ENCODE results near the gene CDCA4.

The CDCA4 gene

GRCh38 chr14:104993808-104994591 is 26.9 kb downstream of the CDCA4 start:
- no peak overlapping the region for H3K4me3 ChIP-seq (ENCODE audit: low read depth, low read length)
- no peak for DNase-seq (ENCODE audit: low read depth)
- no peak for TF ChIP-seq CTCF (IDR thresholded peaks at IDR 0.05; ENCODE audit: low read depth, low read length, missing control alignments)

- no peak for DNase-seq (ENCODE audit: low read depth)
- H3K4me3 ChIP-seq (ENCODE audit: low read depth, low read length) = no peak overlapping the region
- no peak for TF ChIP-seq CTCF (IDR thresholded peaks at IDR 0.05; ENCODE audit: low read depth, low read length, missing control alignments)
These were observed 27.6 kb downstream of the CDCA4 start for GRCh38 chr14:104993306-104993705.

- H3K4me3 ChIP-seq (ENCODE audit: low read depth, low read length) = no peak overlapping the region
- TF ChIP-seq CTCF (IDR thresholded peaks at IDR 0.05; ENCODE audit: low read depth, low read length, missing control alignments) = no peak
- DNase-seq (ENCODE audit: low read depth) = no peak
These were observed 28.4 kb downstream of the CDCA4 start for GRCh38 chr14:104992501-104992900.

GRCh38 chr14:104991896-104992230 is 29.0 kb downstream of the CDCA4 start:
- no peak for DNase-seq (ENCODE audit: low read depth)
- H3K4me3 ChIP-seq (ENCODE audit: low read depth, low read length) = no peak overlapping the region
- no peak for TF ChIP-seq CTCF (IDR thresholded peaks at IDR 0.05; ENCODE audit: low read depth, low read length, missing control alignments)

- no peak for TF ChIP-seq CTCF (IDR thresholded peaks at IDR 0.05; ENCODE audit: low read depth, low read length, missing control alignments)
These were observed 31.0 kb downstream of the CDCA4 start for GRCh38 chr14:104989951-104990303.

GRCh38 chr14:104989236-104989950 is 31.5 kb downstream of the CDCA4 start:
- no peak for TF ChIP-seq CTCF (IDR thresholded peaks at IDR 0.05; ENCODE audit: low read depth, low read length, missing control alignments)
- DNase-seq (ENCODE audit: low read depth) = no peak

More at GRCh38 chr14:104989951-104990303, 31.0 kb downstream of the CDCA4 start:
- no peak for DNase-seq (ENCODE audit: low read depth)
- H3K4me3 ChIP-seq (ENCODE audit: low read depth, low read length) = no peak overlapping the region

More at GRCh38 chr14:104989236-104989950, 31.5 kb downstream of the CDCA4 start:
- H3K4me3 ChIP-seq (ENCODE audit: low read depth, low read length) = no peak overlapping the region
